Progenitor cell of endocrine pancreas (in vitro differentiated cells): Measurements from ENCODE around the gene KAT2B. TPM values are rescaled to one million over a fixed set of nuclear protein-coding genes. Genes with fewer than 3 reads are reported as not detected.
A peak's percentile ranks its signal among the peaks of the same experiment; 100 is the strongest.

ENCODE experiments used
- DNase-seq: peaks from one replicate; pipeline ENCODE4 v3.0.0; 2021; ENCODE audit warnings: low spot score; ENCODE audit not compliant: unreplicated experiment
- H3K27ac Mint-ChIP-seq: 2 replicates; pipeline ENCODE4 v1.8.0; 2021; ENCODE audit warnings: mild to moderate bottlenecking, moderate library complexity, mixed read lengths
- H3K27me3 Mint-ChIP-seq: 2 replicates; pipeline ENCODE4 v1.8.0; 2021; ENCODE audit warnings: mixed read lengths
- H3K36me3 Mint-ChIP-seq: 2 replicates; pipeline ENCODE4 v1.8.0; 2022; ENCODE audit warnings: mixed read lengths; ENCODE audit not compliant: insufficient read depth
- H3K4me1 Mint-ChIP-seq: 2 replicates; pipeline ENCODE4 v1.8.0; 2021; ENCODE audit warnings: low read depth, mixed read lengths
- H3K4me3 Mint-ChIP-seq: 2 replicates; pipeline ENCODE4 v1.8.0; 2021; ENCODE audit warnings: low read depth, mild to moderate bottlenecking, moderate library complexity, mixed read lengths
- H3K9me3 Mint-ChIP-seq: 2 replicates; pipeline ENCODE4 v1.8.0; 2021; ENCODE audit warnings: low read depth, mixed read lengths
- long read RNA-seq: library from polyadenylated mRNA; unstranded; transcript quantifications from one replicate; pipeline ENCODE4 v2.0.0, GENCODE V29; 2020
- total RNA-seq: library from RNA; stranded (reverse); gene quantifications from 2 replicates; pipeline ENCODE4 v1.2.1, GENCODE V29; 2021
- TF ChIP-seq, protein P1 (sequence below): fragments of 200-600 bp; sonication (generic); IDR thresholded peaks from one replicate; pipeline ENCODE4 v1.5.0; 2021; ENCODE audit warnings: antibody characterized with exemption, mild to moderate bottlenecking; ENCODE audit not compliant: unreplicated experiment

The KAT2B gene
- total RNA-seq: 12.9 and 17.1 TPM in 2 replicates
- long read RNA-seq, partial matches to known transcripts: 1 of 3 reads
- long read RNA-seq, other reads (novel, unspliced or antisense): 2 of 3 reads

- Mint-ChIP-seq H3K9me3 (no peaks in the 10 kb centered on the region), H3K4me3 (peak within 1 kb of the TSS; percentile 89), H3K4me1 (peaks cover 26% of the 10 kb centered on the region), H3K36me3 (no peaks in the 10 kb centered on the region), H3K27ac (peak within 1 kb of the TSS; percentile 93), H3K27me3 (no peaks in the 10 kb centered on the region)
- DNase-seq: peak; percentile 86
- TF ChIP-seq, protein P1, sequence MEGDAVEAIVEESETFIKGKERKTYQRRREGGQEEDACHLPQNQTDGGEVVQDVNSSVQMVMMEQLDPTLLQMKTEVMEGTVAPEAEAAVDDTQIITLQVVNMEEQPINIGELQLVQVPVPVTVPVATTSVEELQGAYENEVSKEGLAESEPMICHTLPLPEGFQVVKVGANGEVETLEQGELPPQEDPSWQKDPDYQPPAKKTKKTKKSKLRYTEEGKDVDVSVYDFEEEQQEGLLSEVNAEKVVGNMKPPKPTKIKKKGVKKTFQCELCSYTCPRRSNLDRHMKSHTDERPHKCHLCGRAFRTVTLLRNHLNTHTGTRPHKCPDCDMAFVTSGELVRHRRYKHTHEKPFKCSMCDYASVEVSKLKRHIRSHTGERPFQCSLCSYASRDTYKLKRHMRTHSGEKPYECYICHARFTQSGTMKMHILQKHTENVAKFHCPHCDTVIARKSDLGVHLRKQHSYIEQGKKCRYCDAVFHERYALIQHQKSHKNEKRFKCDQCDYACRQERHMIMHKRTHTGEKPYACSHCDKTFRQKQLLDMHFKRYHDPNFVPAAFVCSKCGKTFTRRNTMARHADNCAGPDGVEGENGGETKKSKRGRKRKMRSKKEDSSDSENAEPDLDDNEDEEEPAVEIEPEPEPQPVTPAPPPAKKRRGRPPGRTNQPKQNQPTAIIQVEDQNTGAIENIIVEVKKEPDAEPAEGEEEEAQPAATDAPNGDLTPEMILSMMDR: peak; percentile 66
These were observed at the start of gene KAT2B for GRCh38 chr3:20039765-20040547. TSS of gene KAT2B (plus strand) at chr3:20040446. CDS start at chr3:20040478, 32 bp downstream.

GRCh38 chr3:19994796-19995195 lies 45.5 kb upstream of the KAT2B start:
- DNase-seq: no peak
- TF ChIP-seq, protein P1: no peak
- peaks cover 11% of the 10 kb centered on the region for H3K9me3 Mint-ChIP-seq
- H3K4me3 Mint-ChIP-seq: no peak overlapping the region
- H3K4me1 Mint-ChIP-seq: no peaks in the 10 kb centered on the region
- no peak overlapping the region for H3K27ac Mint-ChIP-seq
- no peaks in the 10 kb centered on the region for H3K36me3 Mint-ChIP-seq
- no peaks in the 10 kb centered on the region for H3K27me3 Mint-ChIP-seq

GRCh38 chr3:19997502-19997901 lies 42.7 kb upstream of the KAT2B start:
- H3K27me3 Mint-ChIP-seq: no peaks in the 10 kb centered on the region
- H3K4me1 Mint-ChIP-seq: no peaks in the 10 kb centered on the region
- TF ChIP-seq, protein P1: no peak
- peaks cover 11% of the 10 kb centered on the region for H3K9me3 Mint-ChIP-seq
- DNase-seq: no peak
- no peaks in the 10 kb centered on the region for H3K36me3 Mint-ChIP-seq
- no peak overlapping the region for H3K27ac Mint-ChIP-seq
- no peak overlapping the region for H3K4me3 Mint-ChIP-seq

DNA sequence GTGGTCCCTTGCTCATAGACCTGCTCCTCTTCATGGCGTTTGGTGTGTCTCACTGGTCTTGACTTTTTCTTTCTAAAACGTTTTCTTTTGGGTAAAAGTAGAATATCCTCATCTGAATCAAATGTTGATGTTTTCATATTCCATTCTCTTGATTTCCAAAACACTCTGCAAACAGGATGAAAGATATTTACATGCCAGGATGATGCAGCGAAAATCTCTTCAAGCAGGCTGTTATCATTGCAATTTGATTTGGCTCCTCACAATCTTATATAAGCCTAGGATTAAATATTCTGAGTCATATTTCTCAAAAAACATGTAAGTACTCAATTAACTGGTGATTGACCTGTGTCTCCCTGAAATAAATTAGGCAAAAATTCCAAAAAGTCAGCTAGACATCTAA lies 38.3 kb upstream of the KAT2B start:
- no peak for DNase-seq
- Mint-ChIP-seq H3K36me3 (no peaks in the 10 kb centered on the region), H3K4me3 (no peak overlapping the region), H3K9me3 (peaks cover 6% of the 10 kb centered on the region), H3K27me3 (no peaks in the 10 kb centered on the region), H3K4me1 (no peaks in the 10 kb centered on the region), H3K27ac (no peak overlapping the region)
- TF ChIP-seq, protein P1: no peak

DNA sequence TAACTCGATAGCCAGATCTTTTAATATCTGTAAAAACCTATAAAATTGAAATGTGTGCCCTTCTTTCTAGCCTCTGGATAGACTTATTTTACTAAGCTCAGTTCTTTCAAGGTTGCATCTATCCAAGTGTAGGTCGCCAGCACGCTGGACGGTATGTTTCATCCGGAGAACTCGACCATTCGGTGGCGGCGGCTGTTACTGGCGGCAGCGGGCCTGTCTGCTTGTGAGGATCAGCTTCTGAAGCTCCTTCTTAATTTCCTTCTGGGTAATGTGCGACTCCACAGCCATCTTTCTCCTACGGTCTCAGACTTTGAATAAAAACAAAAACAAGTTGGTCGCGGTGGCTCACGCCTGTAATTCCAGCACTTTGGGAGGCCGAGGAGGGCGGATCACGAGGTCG lies 32.3 kb upstream of the KAT2B start:
- Mint-ChIP-seq H3K36me3 (no peaks in the 10 kb centered on the region), H3K4me1 (no peaks in the 10 kb centered on the region), H3K9me3 (no peaks in the 10 kb centered on the region), H3K27ac (no peak overlapping the region), H3K4me3 (no peak overlapping the region), H3K27me3 (no peaks in the 10 kb centered on the region)
- TF ChIP-seq, protein P1: no peak
- DNase-seq: no peak
